Stimulated activated CD8-positive, alpha-beta memory T cell treated with anti-CD3 and anti-CD28 coated beads, Interleukin-4, amount 100 ng/mL, for 1 hour (primary cell): ENCODE measurements around the gene UBTF.
A peak's percentile ranks its signal among the peaks of the same experiment; 100 is the strongest.

ENCODE experiments used
- DNase-seq, 2 donors: peaks; one replicate each; pipeline ENCODE4 v3.0.0-alpha.2; 2020; ENCODE audit warnings: low read depth in 2 of 2, low spot score in 1 of 2

Gene UBTF

GRCh38 chr17:44216173-44216572 is 3.3 kb downstream of the UBTF start:
- DNase-seq: no peak

DNA sequence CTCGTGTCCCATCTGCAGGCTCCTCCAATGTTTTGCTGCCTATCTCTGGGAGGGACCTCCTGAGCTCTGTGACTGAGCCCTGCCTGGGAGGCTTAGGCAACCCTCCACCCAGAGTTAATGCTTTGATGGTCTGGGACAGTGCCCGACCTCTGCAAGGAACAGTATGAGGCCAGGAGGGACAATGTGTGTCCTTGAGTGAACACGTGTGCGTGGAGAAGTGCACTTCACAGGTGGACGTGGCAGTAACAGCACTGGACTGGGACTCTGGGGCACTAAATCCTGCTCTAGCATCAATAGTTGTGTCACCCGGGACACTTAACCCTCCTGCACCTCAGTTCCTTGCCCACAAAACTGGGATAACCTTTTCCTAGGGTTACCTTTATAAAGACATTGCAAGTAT is 4.6 kb downstream of the UBTF start:
- no peak for DNase-seq

DNA sequence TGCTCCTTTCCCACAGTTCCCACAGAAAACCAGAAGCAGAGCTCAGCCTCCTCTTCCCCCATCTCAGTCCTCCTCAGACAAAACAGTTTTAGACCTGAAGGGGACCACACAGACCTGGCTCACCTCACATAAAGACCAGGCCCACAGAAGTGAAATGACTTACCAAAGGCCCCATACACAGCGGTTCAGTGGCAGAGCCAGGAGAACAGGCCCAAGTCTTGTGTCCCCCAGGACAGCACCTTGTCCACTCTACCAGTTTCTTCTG is 5.3 kb downstream of the UBTF start:
- no peak for DNase-seq

DNA sequence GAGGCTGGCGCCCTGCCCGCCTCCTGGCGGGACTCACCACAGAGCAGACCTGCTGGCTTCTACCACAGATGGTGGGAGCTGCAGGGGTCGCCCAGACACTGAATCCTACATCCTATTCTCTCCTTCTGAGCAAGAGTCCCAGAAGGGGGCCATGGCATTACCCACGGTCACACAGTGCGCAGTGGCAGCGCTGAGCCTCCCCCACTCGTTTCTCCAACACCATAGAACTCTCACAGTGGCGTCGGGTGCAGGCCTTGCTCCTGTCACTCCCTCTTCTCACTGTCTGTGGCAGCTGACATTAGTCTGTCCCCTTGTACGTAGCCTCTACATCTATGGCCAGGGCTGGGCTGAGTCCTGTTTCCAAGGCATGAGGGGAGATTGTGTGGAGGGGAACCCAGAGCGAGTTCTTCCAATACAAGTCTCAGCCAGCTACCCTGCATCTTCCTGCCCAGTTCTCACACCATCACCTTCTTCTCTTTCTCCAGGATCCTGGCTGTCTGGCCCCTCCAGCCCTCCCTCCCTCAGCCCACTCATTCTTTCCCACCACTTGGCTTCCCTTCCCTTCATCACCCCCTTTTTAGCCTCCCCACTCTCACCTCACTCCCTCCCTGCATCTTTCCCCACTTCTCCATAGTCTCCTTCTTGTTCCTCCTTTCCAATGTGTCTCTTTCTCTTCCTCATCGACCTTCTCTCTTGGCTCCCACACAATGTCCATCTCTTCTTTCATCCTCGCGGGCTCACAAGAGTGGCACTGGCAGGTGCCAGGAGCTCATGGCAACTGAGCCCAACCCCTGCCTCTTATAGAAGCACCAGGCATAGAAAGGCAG is 5.9 kb downstream of the UBTF start:
- no peak for DNase-seq

DNA sequence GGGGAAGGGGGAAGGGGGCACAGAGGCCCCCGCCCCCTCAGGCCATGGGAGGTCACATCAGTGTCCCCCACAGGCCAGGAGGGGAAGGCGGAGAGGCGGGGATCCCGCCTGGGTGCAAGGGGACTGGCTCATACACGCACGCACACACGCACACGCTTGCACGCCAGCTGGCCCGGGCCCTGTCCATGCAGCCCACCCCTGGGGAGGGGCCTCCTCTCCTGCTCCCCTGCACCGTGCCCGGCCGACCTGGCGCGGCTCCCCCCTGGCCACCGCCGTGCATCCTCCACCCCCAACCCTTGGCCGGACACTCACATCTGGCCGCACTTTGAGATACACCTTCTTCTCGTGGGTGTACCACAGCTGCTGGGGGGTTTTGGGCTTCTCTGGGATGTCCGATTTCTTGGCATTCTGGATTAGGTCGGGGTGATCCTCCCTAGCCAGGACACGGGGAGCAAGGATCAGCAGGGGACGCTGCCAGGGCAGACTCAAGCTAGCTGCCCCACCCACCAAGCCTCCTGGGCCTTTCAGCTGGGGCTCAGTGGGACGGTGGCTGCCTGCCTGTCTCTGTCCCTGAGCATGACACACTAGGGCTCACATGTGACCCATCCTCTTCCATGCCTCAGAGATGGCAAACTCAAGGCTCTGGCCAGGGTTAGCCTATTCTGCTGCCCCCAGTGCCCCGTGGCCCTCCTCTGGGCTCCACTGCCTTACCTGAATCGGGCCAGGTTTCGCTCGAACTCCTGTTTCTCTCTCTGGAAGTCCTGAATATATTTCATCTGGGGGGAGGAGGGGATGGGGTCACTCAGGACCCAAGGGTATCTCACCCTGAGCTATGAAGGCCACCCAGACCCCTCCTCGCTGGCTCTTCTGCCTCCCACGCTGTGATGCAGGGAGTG is 6.7 kb downstream of the UBTF start:
- no peak for DNase-seq

DNA sequence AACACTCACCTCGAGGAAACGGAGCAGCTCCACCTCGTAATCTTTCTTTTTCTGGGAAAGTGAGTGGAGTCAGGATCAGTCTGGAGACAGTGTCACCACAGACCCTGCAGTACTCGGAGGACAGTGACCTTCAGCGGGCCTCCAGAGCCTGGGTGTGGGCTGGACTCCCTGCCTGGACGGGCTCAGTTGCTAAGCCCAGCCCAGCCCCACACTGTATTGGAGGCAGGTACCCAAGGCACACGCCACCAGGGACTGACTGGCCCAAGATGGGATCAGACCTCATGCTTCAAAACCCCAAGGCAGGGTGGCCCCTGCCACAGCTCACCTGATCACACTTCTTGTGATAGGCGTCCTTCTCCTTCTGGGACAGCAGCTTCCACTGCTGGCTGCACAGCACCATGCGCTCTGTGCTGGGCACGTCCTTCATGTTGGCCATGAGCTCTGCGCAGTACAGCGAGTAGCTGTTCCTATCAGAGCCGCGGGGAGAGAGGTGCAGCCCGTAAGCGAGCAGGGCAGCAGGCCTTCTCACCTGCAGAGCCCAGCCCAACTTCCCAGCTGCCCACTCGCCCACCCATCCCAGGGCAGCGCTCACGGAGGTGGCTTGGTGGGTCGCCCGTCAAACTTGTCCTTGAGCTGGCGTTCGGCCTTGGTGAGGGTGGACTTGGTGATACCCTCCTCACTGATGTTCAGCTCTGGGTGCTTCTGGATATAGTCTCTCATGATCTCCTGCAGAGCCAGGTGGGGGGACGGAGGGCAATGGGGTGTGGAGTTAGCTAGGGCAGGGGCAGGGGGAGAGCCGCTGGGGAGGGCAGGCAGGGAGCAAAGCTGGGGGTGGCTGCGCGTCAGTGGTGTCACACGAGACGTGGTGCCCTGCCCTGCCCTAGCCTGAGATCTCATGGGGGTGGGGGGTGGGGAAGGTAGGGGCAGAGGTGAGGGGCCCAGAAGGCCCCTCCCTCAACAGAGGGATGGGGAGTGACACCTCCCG is 7.9 kb downstream of the UBTF start:
- no peak for DNase-seq

DNA sequence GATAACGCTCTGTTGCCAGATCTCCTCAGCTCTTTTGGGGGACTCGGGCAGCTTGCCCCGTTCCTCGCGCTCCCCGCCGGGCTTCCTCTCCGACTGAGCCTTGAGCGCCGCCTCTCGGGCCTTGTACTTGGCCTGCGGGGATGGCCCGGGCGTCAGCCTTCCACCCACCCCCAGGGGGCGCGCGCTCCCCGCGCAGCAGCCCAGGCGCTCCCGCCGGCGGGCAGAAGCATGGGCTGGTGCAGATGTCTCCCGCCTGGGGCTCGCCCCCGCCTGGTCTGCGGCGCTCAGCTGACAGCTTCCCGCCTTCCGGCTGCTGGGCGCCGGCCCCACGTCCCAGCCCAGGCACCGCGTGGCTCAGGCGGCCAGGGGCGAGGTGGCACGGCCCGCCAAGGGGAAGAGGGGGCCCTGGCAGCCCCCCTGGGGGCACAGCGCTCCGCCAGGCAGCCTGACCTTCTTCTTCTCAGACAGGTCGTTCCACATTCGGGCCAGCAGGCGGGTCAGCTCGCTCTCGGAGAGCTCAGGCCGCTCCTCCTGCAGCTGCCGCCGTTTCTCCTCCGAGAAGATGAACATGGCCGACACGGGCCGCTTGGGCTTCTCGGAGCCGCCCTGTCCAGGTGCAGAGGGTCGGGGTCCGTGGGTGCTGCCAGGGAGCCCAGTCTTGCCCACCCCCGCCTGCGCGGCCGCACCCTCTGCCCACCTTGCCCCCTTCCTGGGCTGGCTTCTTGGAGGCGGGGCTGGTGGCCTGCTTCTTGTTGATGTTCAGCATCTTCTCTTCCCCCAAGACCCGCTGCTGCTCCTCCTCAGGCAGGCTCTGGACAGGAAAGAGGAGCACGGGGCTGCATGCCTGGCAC is 8.9 kb downstream of the UBTF start:
- DNase-seq: peak; percentile 75 to 82

GRCh38 chr17:44209786-44210341 is 9.6 kb downstream of the UBTF start:
- DNase-seq: no peak

DNA sequence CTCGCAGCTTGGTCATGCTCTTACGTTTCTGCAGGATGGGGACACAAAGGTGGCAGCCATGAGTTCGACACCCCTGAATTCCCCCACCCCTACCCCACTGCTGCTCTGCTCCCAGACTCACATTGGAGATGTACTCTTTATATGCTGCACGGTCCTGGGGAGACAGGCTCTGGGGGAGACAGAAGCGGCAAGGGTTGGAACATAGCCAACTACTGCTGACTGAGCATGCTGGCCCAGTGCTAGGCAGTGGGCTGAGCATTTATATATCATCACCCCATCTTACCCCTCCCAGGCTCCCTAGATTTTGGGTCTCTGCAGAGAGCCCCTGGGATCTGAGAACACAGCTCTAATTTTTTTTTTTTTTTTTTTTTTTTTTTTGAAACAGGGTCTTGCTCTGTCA is 11.7 kb downstream of the UBTF start:
- DNase-seq: no peak

GRCh38 chr17:44207319-44207718 is 12.2 kb downstream of the UBTF start:
- DNase-seq: no peak

DNA sequence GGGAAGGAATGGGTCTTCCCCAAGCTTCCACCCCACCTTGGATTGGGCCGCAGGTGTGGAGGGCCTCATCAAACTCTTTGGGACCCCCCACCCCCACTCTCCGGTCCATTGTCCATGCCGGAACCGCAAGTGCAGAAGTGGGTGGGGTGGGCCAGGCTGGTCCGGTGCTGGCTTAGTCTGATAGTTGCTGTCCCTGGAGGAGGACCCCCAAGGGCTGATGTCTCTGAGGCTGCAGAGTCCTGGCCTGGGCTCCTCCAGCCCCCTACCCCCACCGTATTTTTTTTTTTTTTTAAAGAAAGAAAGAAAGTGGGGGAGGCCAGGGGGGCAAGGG is 12.7 kb downstream of the UBTF start:
- no peak for DNase-seq

- DNase-seq: no peak
Observed at GRCh38 chr17:44205962-44206824, 13.3 kb downstream of the UBTF start.

- no peak for DNase-seq
Observed at GRCh38 chr17:44204441-44204882, 15.0 kb downstream of the UBTF start.

DNA sequence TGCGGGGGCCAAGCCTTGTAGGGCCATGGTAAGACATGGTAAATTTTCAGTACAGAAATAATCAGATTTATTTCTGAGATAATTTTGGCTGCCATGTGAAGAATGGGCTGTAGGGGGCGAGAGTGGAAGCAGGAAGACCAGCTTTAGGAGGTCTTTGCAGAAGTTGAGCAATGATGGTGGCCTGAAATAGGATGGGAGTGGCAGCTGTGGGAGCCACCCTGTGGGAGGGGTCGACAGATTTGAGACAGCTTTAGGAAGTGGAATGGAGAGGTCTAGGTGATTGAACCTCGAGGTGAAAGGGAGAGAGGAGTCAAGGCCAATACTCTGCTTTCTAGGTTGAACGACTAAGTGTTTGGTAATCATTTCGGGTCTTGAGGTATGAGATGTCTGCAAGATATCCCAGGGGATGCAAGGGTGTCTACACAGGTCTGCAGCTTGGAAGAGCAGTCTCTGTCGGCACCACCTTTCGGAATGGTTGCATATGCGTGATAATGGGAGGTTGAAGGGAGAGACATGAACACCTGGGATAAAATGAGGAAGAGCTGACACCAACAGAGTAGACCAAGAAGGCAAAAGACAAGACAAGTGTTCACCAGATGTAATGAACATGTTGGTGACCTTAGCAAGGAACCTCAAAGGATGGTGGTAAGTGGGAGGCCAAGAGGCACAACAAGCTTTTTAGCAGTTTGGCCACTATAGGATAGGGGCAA is 15.6 kb downstream of the UBTF start:
- DNase-seq: no peak

- no peak for DNase-seq
Observed at GRCh38 chr17:44202756-44203155, 16.7 kb downstream of the UBTF start.

DNA sequence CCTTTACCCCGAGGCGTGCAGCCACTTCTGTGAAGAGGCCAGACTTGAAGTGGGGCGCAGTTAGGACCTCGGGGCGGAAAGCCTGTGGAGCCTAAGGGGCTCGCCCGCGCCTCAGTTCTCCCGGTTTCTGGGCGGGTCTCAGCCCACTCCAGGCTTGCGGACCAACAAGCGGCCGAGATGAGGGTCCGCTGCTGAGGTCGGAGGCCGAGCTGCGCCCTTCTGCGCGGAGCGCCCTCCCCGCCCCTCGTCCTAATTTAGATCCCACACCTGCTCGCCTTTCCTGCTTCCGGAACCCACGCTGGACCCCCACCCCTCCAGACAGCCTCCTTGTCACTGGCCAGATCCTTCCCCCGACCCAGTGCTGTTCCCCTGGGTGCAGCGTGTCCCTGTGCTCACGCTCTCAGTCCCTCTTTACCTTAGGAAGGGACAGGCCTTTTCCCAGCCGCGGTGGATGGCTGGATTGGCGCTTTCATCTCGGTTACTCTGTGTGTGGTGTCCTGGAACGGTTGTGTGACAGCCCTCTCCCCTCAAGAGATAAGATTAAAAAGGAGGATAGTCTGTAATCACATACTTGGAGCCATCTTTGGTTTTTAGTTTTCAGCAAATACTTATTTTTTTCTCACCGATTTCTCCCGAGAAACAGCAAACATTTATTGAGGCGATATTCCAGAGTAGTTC is 18.9 kb downstream of the UBTF start:
- no peak for DNase-seq

DNA sequence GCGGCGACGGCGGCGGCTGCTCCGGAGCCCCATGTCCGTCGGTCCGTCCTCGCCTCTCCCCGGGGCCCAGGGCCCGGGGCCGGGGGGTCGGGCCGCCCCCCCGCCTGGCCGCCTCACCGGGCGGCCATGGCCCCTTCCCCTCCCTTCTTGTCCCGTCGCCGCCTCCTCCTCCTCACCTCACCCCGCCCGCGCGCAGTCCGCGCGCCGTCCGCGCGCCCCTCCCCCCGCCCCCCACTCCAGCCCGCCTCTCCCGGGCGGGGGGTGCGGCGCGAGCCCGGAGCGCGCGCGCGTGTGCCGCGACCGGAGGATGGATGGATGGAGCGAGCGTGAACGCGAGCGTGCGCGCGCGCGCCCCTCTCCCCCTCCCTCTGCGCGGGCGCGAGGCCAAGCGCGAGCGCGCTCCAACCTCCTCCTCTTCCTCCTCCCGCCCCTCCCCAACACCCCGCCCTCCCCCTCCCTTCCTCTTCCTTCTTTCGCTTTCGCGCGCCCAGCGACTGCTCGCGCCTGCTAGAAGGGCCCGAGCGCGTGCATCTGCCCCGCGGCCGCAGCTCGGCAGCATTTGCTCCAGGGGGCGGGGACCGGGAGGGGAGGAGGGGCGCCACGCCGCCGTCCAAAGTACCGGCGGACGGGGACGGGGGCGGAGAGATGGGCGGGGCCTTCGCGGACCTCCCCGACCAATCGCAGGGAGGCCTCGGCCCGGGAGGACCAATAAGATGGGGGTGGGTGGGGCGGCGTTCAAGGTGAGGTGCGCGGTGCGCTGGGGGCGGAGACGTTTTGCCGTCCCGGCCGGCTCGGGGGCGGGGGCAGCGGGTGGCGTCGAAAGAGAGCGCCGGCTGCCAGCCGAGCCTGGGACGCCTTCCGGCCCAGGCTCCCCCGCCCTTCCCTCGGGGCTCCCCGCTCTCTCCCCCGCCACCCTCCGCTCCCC is 19.7 kb downstream of the UBTF start, which contains the start of gene ATXN7L3:
Gene ATXN7L3, minus strand, starts transcription at position 332 of the 925 bp plus-strand sequence. CDS start 1,814 bp downstream, outside the sequence.
- DNase-seq: peak; percentile 99
